ENCODE results near the gene ADAP2. TPM values are rescaled to one million over a fixed set of nuclear protein-coding genes. Genes with fewer than 3 reads are reported as not detected.

ADAP2 gene
- total and polyA plus RNA-seq, 2 donors (not counting 1 experiment from before 2014, with no cell fraction given), result 3.8 to 4.3 TPM

DNA sequence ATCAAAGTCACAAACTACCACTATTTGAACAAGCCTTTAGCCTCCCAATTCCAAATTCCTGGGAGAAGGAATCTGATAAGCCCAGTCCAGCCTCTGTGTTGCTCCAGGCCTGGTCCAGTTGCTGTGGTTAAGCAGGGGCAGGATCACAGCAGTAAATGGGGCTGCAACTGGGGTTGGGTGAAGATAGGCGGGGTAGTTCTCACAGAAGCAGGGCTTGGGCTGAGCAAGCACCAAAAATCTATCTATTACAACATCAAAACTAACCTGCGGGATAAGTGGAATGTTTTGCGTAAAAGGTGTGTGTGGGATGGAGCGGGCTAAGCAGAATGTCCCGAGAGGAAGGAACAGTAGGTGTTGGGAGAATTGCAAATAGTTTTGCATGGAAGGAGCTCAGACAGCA lies 26.1 kb downstream of the ADAP2 start:
- Histone ChIP-seq H3K9ac (ENCODE audit: insufficient read depth, low read length) (no peak overlapping the region), H3K36me3 (ENCODE audit: control insufficient read depth, insufficient read depth, low read length) (no peaks in the 10 kb centered on the region), H3K4me1 (ENCODE audit: control insufficient read depth, extremely low read depth, insufficient read depth, low read length) (no peaks in the 10 kb centered on the region), H4K20me1 (ENCODE audit: control insufficient read depth, extremely low read depth, insufficient read depth, low read length) (no peaks in the 10 kb centered on the region), H3K4me3 (replicated peaks in 1 of 4; ENCODE audit: control extremely low read depth in 1 of 4, insufficient read depth in 1 of 4, low read depth in 3 of 4, low read length in 4 of 4) (no peak overlapping the region), H3K4me2 (ENCODE audit: extremely low read depth, insufficient read depth, low read length) (no peak overlapping the region), H3K79me2 (ENCODE audit: control insufficient read depth, insufficient read depth, low read length) (no peaks in the 10 kb centered on the region), H2AFZ (ENCODE audit: low read length) (no peak overlapping the region), H3K9me3 (ENCODE audit: control insufficient read depth, insufficient read depth, low read depth, low read length) (no peaks in the 10 kb centered on the region), H3K27me3 (ENCODE audit: control insufficient read depth, insufficient read depth, low read length) (no peaks in the 10 kb centered on the region), H3K27ac (ENCODE audit: insufficient read depth, low read length) (no peak overlapping the region)
- no peak for TF ChIP-seq EZH2 (IDR thresholded peaks at IDR 0.05; ENCODE audit: low read length, missing control alignments)
- DNase-seq (ENCODE audit: low read depth in 2 of 2), result no peak

- Histone ChIP-seq H2AFZ (ENCODE audit: low read length) (no peak overlapping the region), H3K9ac (ENCODE audit: insufficient read depth, low read length) (no peak overlapping the region), H3K36me3 (ENCODE audit: control insufficient read depth, insufficient read depth, low read length) (no peaks in the 10 kb centered on the region), H3K4me2 (ENCODE audit: extremely low read depth, insufficient read depth, low read length) (no peak overlapping the region), H3K4me3 (replicated peaks in 1 of 4; ENCODE audit: control extremely low read depth in 1 of 4, insufficient read depth in 1 of 4, low read depth in 3 of 4, low read length in 4 of 4) (no peak overlapping the region), H3K27ac (ENCODE audit: insufficient read depth, low read length) (no peak overlapping the region), H4K20me1 (ENCODE audit: control insufficient read depth, extremely low read depth, insufficient read depth, low read length) (no peaks in the 10 kb centered on the region), H3K79me2 (ENCODE audit: control insufficient read depth, insufficient read depth, low read length) (no peaks in the 10 kb centered on the region), H3K27me3 (ENCODE audit: control insufficient read depth, insufficient read depth, low read length) (no peaks in the 10 kb centered on the region), H3K4me1 (ENCODE audit: control insufficient read depth, extremely low read depth, insufficient read depth, low read length) (no peaks in the 10 kb centered on the region), H3K9me3 (ENCODE audit: control insufficient read depth, insufficient read depth, low read depth, low read length) (no peaks in the 10 kb centered on the region)
- TF ChIP-seq EZH2 (IDR thresholded peaks at IDR 0.05; ENCODE audit: low read length, missing control alignments), result no peak
- TF ChIP-seq, protein P1, sequence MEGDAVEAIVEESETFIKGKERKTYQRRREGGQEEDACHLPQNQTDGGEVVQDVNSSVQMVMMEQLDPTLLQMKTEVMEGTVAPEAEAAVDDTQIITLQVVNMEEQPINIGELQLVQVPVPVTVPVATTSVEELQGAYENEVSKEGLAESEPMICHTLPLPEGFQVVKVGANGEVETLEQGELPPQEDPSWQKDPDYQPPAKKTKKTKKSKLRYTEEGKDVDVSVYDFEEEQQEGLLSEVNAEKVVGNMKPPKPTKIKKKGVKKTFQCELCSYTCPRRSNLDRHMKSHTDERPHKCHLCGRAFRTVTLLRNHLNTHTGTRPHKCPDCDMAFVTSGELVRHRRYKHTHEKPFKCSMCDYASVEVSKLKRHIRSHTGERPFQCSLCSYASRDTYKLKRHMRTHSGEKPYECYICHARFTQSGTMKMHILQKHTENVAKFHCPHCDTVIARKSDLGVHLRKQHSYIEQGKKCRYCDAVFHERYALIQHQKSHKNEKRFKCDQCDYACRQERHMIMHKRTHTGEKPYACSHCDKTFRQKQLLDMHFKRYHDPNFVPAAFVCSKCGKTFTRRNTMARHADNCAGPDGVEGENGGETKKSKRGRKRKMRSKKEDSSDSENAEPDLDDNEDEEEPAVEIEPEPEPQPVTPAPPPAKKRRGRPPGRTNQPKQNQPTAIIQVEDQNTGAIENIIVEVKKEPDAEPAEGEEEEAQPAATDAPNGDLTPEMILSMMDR (conservative IDR thresholded peaks at IDR 0.05 in 1 of 2, IDR thresholded peaks at IDR 0.05 in 1 of 2; ENCODE audit: low read depth in 1 of 2, low read length in 2 of 2), result no peak
- DNase-seq (ENCODE audit: low read depth in 2 of 2), result no peak
Measured at GRCh38 chr17:30950189-30950588, 28.4 kb downstream of the ADAP2 start.

- no peak overlapping the region for H3K4me2 ChIP-seq (ENCODE audit: extremely low read depth, insufficient read depth, low read length)
- H3K9ac ChIP-seq (ENCODE audit: insufficient read depth, low read length), result no peak overlapping the region
- H3K4me1 ChIP-seq (ENCODE audit: control insufficient read depth, extremely low read depth, insufficient read depth, low read length), result no peaks in the 10 kb centered on the region
Measured at GRCh38 chr17:30950669-30951399, 29.1 kb downstream of the ADAP2 start.

More at GRCh38 chr17:30950669-30951399, 29.1 kb downstream of the ADAP2 start:
- Histone ChIP-seq H4K20me1 (ENCODE audit: control insufficient read depth, extremely low read depth, insufficient read depth, low read length) (no peaks in the 10 kb centered on the region), H3K4me3 (replicated peaks in 1 of 4; ENCODE audit: control extremely low read depth in 1 of 4, insufficient read depth in 1 of 4, low read depth in 3 of 4, low read length in 4 of 4) (no peak overlapping the region), H3K9me3 (ENCODE audit: control insufficient read depth, insufficient read depth, low read depth, low read length) (no peaks in the 10 kb centered on the region), H3K27me3 (ENCODE audit: control insufficient read depth, insufficient read depth, low read length) (no peaks in the 10 kb centered on the region), H3K36me3 (ENCODE audit: control insufficient read depth, insufficient read depth, low read length) (no peaks in the 10 kb centered on the region), H3K27ac (ENCODE audit: insufficient read depth, low read length) (no peak overlapping the region), H2AFZ (ENCODE audit: low read length) (no peak overlapping the region), H3K79me2 (ENCODE audit: control insufficient read depth, insufficient read depth, low read length) (no peaks in the 10 kb centered on the region)
- TF ChIP-seq EZH2 (IDR thresholded peaks at IDR 0.05; ENCODE audit: low read length, missing control alignments), result no peak
- TF ChIP-seq, protein P1 (conservative IDR thresholded peaks at IDR 0.05 in 1 of 2, IDR thresholded peaks at IDR 0.05 in 1 of 2; ENCODE audit: low read depth in 1 of 2, low read length in 2 of 2), result no peak
- peak; percentile 65 to 93 for DNase-seq (ENCODE audit: low read depth in 2 of 2)
